Measurements from ENCODE around the gene FRMPD1.

FRMPD1 gene

DNA sequence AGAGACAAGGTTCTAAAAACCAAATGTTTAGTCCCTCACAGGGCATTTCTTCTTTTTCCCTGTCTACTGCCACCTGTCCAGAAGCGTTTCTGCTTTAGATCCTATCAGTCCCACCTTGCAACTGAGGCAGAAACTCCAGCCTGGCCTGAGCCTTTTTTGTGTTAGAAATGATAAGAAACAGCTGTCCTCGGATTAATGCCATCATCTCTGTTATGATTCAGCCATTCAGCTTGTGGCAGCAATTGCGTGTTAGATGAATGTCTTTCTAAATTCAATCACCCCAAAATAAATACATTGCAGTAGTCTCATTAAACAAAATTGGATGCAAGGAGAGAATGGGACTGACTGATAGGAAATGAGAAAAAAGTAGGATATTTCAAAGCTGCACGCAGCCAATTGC, 28.3 kb upstream of the FRMPD1 start:
- no peak for DNase-seq (ENCODE audit: insufficient read length, low spot score)
- FAIRE-seq, result no peak
- TF ChIP-seq POLR2A (IDR thresholded peaks at IDR 0.05; ENCODE audit: low read depth, low read length), result no peak

DNA sequence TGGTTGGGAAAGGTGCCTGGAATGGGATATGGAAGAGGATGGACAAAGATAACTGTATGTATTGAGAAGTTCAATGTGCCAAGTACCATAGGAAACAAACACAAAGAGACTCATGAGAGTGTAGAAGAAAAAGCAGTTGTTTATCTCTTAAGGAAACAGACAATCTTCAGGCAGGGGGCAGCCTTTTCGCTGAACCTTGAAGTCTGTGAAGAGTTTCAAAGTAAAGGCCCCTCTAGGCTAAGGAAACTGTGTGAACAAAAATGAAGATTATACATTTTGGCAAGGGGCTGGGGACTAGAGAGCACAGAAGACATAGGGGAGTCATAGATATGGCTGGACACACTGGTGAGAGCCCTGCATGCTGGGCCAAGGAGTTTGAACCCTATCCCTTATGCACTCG, 27.5 kb upstream of the FRMPD1 start:
- no peak for TF ChIP-seq POLR2A (IDR thresholded peaks at IDR 0.05; ENCODE audit: low read depth, low read length)
- FAIRE-seq, result no peak
- no peak for DNase-seq (ENCODE audit: insufficient read length, low spot score)

DNA sequence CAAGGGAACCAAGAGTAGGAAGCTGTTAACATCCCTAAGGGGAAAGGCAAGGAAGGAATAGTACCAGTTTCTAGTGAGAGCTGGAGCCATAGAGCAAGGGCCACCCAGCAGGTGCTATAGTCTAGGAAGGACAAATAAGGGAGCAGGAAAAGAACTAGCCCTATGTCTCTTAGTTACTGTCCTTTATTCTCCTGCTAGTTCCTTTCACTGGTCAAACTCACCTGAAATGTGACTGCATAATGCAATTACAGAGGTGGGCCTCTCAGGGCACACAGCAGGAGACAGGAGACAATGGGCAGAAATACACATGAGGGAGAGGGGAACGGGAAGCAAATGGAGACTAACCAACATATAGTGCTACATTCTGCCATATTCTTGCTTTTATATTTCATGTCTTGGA, 26.7 kb upstream of the FRMPD1 start:
- no peak for TF ChIP-seq POLR2A (IDR thresholded peaks at IDR 0.05; ENCODE audit: low read depth, low read length)
- FAIRE-seq (no peak), DNase-seq (ENCODE audit: insufficient read length, low spot score) (no peak)

DNA sequence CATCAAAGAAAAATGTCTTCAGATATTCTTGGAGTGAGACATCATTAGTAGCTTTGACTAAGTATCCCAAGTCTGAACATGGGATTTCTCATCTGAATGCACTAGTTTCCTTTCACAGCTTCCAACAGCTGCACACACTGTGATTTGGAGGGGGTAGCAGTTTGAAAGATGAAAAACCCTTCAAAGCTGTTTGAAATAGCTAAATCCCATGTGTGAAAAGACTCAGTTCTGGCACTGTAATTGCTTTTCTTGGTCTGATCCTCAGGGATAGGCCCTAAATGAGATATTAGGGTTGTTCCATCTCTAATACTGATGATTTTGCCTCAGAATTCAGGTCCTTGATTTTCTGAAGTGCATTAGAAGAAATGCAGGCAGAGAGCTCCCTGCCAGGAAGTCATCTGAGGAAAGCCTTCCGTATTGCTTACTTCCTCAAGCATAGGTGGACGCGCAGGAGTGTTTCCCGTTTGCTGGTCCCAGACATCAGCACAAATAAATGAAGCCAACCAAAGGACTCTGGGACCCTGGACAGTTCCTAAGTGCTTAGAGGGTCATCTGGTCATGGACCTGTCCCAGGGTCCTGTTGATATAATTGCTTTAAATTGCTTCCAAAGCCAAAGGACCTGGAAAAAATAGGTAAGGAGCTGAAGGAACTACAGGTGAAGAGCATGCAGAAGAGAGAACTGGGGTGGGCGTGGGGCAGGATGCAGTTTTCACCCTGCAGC, 25.6 kb upstream of the FRMPD1 start:
- DNase-seq (ENCODE audit: insufficient read length, low spot score) (no peak), FAIRE-seq (no peak)
- TF ChIP-seq POLR2A (IDR thresholded peaks at IDR 0.05; ENCODE audit: low read depth, low read length), result no peak

DNA sequence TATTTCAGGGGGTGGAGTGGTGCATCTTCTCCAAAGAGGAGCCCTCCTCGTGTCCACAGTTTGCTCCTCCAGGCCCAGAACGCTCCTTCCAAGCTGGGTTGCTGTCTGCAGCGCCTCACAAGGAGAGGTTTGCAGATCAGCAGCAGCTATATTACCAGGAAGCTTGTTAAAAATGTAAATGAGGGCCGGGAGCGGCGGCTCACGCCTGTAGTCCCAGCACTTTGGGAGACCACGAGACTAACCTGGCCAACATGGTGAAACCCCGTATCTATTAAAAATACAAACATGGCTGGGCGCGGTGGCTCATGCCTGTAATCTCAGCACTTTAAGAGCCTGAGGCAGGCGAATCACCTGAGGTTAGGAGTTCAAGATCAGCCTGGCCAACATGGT, 25.0 kb upstream of the FRMPD1 start:
- DNase-seq (ENCODE audit: insufficient read length, low spot score) (no peak), FAIRE-seq (no peak)
- TF ChIP-seq POLR2A (IDR thresholded peaks at IDR 0.05; ENCODE audit: low read depth, low read length), result no peak

DNA sequence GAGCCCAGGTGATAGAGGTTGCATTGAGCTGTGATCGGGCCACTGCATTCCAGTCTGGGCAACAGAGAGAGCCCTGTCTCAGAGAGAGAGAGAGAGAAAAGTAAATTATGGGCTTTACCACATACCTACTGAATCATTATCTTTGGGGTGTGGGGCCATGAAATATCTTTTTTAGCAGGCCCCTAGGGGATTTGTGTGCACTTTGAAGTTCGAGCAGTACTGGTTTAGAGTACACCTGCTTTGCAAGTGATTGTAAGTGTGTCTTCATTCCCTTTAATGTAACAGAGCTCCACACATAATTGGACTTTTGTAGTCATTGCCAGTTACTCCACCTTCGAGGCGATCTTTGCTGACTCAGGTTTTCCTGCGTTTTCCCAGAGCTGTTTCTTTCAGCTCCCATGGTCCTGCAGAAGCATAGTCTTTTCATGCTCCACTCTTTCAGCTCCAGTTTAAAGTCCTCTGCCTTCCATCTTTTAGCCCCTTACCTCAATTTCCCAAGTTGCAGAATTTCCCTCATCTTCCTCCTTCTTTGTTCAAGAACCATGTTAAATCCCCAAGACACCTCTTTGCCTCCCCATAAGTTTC, 24.0 kb upstream of the FRMPD1 start:
- no peak for TF ChIP-seq POLR2A (IDR thresholded peaks at IDR 0.05; ENCODE audit: low read depth, low read length)
- no peak for FAIRE-seq
- DNase-seq (ENCODE audit: insufficient read length, low spot score), result no peak

DNA sequence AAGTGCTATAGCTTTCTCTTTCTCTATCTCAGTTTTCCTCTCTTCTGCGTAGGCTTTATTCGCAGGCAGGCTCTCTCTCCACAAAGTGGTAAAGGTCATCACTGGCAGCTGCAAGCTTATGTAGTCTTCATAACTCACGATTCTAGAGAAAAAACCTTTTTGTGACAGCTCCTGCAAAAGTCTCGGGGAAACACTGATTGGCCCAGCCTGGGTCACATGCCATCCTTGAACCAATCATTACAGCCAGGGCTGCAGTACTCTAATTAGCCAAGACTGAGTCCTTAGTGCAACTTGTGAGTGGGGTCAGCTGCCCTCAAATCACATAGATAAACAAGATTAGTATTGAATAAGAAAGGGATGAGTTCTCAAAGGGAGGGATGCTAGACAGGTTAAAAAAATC, 18.3 kb upstream of the FRMPD1 start:
- FAIRE-seq, result no peak
- DNase-seq (ENCODE audit: insufficient read length, low spot score), result no peak
- no peak for TF ChIP-seq POLR2A (IDR thresholded peaks at IDR 0.05; ENCODE audit: low read depth, low read length)

DNA sequence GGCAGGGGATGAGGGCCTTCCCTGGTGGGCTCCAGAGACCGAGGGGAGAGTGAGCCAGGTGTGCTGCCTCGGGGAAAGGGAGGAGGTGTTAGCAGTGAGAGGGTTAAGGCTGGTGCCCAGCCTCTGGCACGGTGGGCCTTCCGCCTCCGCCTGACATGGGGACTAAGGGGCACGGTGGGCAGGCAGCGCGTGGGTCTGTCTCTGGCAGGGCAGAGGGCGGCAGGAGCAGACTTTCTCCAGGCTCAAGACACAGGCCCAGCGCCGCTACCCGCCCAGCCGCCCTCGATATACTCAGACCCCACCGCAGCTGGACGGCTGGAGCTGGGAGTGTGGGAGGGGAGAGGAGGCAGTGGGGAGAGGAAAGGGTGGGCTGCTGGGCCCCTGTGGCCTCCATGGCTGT, 14.9 kb upstream of the FRMPD1 start:
- FAIRE-seq (no peak), DNase-seq (ENCODE audit: insufficient read length, low spot score) (no peak)
- no peak for TF ChIP-seq POLR2A (IDR thresholded peaks at IDR 0.05; ENCODE audit: low read depth, low read length)

DNA sequence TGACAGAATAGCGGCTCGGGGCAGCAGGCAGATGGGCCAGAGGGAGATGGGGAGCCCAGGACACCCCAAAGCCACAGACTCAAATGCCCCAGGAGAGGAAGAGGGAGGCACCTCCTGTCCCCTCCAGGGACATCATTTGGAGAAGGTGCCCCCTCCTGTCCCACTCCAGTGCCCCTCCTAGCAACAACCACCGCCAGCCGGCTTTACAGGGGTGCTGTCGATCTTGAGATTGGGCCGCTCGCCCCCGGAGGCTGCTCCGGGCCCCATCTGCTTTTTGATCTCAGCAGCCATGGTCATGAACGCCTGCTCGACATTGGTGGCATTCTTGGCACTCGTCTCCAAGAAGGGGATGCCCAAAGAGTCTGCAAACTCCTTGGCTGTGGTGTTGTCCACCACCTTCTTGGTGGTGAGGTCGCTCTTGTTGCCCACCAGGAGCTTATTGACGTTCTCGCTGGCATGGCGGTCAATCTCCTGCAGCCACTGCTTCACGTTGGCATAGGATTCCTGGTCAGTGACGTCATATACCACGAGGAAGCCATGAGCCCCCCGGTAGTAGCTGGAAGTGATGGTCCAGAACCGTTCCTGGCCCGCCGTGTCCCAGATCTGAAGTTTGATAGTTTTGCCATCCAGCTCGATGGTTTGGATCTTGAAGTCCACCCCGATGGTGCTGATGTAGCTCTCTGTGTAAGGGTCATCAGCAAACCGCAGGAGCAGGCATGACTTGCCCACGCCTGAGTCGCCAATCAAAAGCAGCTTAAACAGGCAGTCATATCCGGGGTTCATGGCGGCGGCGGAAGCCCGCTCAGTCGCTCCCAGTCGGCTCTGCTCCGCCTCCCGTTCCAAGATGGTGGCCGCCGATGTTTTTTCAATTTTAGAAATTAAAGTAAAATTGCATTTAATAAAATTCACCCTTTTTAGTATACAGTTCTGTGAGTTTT, 14.0 kb upstream of the FRMPD1 start:
- FAIRE-seq (no peak), DNase-seq (ENCODE audit: insufficient read length, low spot score) (no peak)
- TF ChIP-seq POLR2A (IDR thresholded peaks at IDR 0.05; ENCODE audit: low read depth, low read length), result no peak

DNA sequence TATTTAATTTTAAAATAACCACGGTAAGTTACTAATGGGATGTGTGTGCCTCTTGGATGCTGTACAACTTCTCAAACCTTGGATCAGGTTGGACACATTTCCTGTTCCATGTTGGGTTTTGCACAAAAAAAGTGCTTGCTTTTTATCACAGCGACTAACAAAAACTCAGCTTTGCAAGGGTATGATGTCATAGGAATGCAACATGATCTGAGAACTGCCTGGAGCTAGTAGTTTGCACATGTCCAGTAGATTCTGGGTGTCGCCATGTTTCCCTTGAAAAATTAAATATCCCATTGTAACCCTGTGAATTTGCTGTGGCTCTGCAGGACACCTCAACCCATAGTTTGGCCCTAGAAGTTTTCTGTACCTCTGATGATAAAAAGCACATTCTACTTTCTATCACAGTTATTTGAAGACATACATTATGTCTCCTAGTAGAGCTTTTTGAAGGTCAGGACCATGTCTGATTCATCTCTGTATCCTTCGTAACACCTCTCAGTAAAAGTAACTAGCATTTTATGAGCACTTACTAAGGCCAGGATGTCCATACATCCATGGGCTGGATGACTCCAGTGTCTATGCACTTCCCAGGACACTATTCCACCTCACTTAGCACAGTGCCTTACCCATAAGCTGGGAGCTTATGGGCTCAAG, 11.5 kb upstream of the FRMPD1 start:
- TF ChIP-seq POLR2A (IDR thresholded peaks at IDR 0.05; ENCODE audit: low read depth, low read length), result no peak
- DNase-seq (ENCODE audit: insufficient read length, low spot score), result no peak
- no peak for FAIRE-seq

DNA sequence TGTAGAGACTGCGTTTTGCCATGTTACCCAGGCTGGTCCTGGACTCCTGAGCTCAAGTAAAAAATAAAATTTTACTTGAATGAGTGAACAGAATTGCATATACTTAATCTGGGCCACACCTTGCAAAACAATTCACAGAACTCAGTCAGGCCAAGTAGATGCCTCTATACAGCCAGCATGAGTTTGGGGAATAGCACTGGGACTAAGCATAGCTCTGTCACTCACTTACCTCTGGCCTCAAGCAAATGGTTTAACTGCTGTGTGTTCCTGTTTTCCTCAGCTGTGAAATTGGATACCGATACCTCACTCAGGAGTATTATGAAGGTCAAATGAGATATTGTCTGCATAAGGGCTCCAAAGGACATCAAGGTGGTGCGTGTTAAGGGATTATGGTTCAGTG, 10.9 kb upstream of the FRMPD1 start:
- DNase-seq (ENCODE audit: insufficient read length, low spot score) (no peak), FAIRE-seq (no peak)

DNA sequence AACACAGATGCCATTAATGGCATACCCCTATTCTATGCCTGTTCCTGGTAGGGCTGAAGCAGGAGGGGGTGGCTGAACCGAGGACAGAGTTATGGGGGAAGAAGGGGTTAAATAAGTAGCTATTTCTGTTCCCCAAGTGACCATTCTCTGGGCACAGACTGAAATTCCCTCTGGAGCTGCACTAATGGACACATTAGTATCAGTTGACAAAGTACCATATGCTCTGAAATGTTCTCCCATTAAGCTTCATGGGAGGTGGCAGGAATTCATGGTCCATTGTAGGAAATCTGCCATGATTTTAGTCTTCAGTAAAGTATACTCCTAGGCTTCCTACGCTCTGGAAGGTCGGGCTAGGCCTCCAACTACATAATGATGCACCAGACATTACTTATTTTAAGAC, 10.5 kb upstream of the FRMPD1 start:
- TF ChIP-seq POLR2A (IDR thresholded peaks at IDR 0.05; ENCODE audit: low read depth, low read length), result no peak
- DNase-seq (ENCODE audit: insufficient read length, low spot score) (no peak), FAIRE-seq (no peak)

More for the DNA sequence above, 10.9 kb upstream of the FRMPD1 start:
- TF ChIP-seq POLR2A (IDR thresholded peaks at IDR 0.05; ENCODE audit: low read depth, low read length), result no peak

DNA sequence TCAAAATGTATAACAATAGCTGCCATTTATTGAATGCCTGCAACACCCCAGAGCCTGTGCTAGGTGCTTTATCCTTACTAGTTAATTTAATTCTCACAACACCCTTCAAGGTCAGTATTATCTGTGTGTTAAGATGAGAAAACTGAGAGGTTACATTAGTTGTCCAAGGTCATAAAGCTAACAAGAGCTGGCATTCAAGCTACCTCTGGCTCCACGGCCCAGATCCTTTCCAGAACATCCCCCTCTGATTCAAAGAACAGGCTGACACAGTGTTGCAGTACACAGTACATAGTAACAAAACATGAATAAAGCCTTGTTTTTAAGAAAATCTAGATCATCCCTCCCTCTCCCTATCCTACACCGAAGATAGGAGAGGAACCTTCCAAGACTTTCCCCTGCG, 9.4 kb upstream of the FRMPD1 start:
- no peak for DNase-seq (ENCODE audit: insufficient read length, low spot score)
- FAIRE-seq, result no peak
- TF ChIP-seq POLR2A (IDR thresholded peaks at IDR 0.05; ENCODE audit: low read depth, low read length), result no peak

DNA sequence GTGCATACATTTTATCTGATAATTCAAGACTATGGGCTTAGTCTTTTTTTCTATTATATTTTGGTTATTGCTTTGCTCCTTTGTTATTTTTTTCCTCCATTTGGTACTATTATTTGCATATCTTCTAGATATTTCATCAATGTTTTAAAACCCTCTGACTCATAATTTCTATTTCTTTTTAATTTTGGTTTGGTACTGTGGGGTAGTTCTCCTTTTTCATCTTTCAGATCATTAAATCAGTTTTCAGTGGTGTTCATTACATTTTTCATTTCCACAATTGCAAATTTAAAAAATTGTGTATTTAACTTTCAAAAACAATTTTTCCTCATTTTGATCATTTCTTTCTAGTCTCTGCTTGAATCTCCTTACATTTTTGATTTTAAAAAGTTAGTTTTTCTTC, 7.5 kb upstream of the FRMPD1 start:
- no peak for TF ChIP-seq POLR2A (IDR thresholded peaks at IDR 0.05; ENCODE audit: low read depth, low read length)
- DNase-seq (ENCODE audit: insufficient read length, low spot score) (no peak), FAIRE-seq (no peak)

Measured in H54 (cell line).